HCEC 1CT (cell line): Measurements from ENCODE around the gene GADD45GIP1.
"Not testable (repeated sequence)": the region's sequence is repeated elsewhere in the genome, so short reads cannot be mapped to it uniquely, and the experiment has no call there.

Experiments used
- DNase-seq: peaks from one replicate; pipeline ENCODE4 v3.0.0-alpha.2; 2017

GADD45GIP1 gene

GRCh38 chr19:12987190-12987589 is 30.2 kb upstream of the GADD45GIP1 start:
- no peak for DNase-seq

GRCh38 chr19:12986726-12987125 is 29.7 kb upstream of the GADD45GIP1 start:
- DNase-seq: no peak

- no peak for DNase-seq
Observed at GRCh38 chr19:12985049-12985776, 28.2 kb upstream of the GADD45GIP1 start.

- DNase-seq: no peak
Observed at GRCh38 chr19:12984683-12985048, 27.6 kb upstream of the GADD45GIP1 start.

- no peak for DNase-seq
Observed at GRCh38 chr19:12984143-12984627, 27.2 kb upstream of the GADD45GIP1 start.

- DNase-seq: peak; percentile 55
Observed at GRCh38 chr19:12983542-12984142, 26.6 kb upstream of the GADD45GIP1 start.

GRCh38 chr19:12983091-12983490 is 26.1 kb upstream of the GADD45GIP1 start:
- no peak for DNase-seq

GRCh38 chr19:12982648-12983047 is 25.6 kb upstream of the GADD45GIP1 start:
- no peak for DNase-seq

GRCh38 chr19:12979974-12980373 is 23.0 kb upstream of the GADD45GIP1 start:
- no peak for DNase-seq

- not testable (repeated sequence) for DNase-seq
Observed at GRCh38 chr19:12976109-12976508, 19.1 kb upstream of the GADD45GIP1 start.

- no peak for DNase-seq
Observed at GRCh38 chr19:12975221-12975741, 18.3 kb upstream of the GADD45GIP1 start.

GRCh38 chr19:12974301-12975220 is 17.5 kb upstream of the GADD45GIP1 start:
- no peak for DNase-seq

- no peak for DNase-seq
Observed at GRCh38 chr19:12973236-12973635, 16.2 kb upstream of the GADD45GIP1 start.

GRCh38 chr19:12970070-12970820 is 13.2 kb upstream of the GADD45GIP1 start:
- no peak for DNase-seq

- no peak for DNase-seq
Observed at GRCh38 chr19:12969292-12969988, 12.4 kb upstream of the GADD45GIP1 start, which contains the start of gene DAND5. DAND5 (plus strand) TSS chr19:12969576; CDS start chr19:12969661, 85 bp downstream.

- peak; percentile 56 for DNase-seq
Observed at GRCh38 chr19:12967907-12968306, 10.9 kb upstream of the GADD45GIP1 start.

GRCh38 chr19:12965812-12966135 is 8.8 kb upstream of the GADD45GIP1 start:
- DNase-seq: no peak

- DNase-seq: peak; percentile 60
Observed at GRCh38 chr19:12965017-12965811, 8.2 kb upstream of the GADD45GIP1 start.

GRCh38 chr19:12959481-12959880 is 2.5 kb upstream of the GADD45GIP1 start:
- DNase-seq: no peak

GRCh38 chr19:12957389-12957952 is 448 bp upstream of the GADD45GIP1 start:
- not testable (repeated sequence) for DNase-seq

GRCh38 chr19:12955996-12956395 is 1.0 kb downstream of the GADD45GIP1 start:
- no peak for DNase-seq
